ENCODE measurements around the gene NPL. TPM values are rescaled to one million over a fixed set of nuclear protein-coding genes. Genes with fewer than 3 reads are reported as not detected.
A peak's percentile ranks its signal among the peaks of the same experiment; 100 is the strongest.

The NPL gene
- total RNA-seq, 3 donors from 2014 or later = 8.1 to 12.5 (median 12.1) TPM

GRCh38 chr1:182786223-182786994, 3.2 kb upstream of the NPL start:
- ATAC-seq (peak; percentile 54), DNase-seq (peak; percentile 47 to 72 (median 57))
- Histone ChIP-seq H3K4me1 (ENCODE audit: low read depth) (no peaks in the 10 kb centered on the region), H3K36me3 (ENCODE audit: low read depth) (no peaks in the 10 kb centered on the region), H3K9me3 (no peaks in the 10 kb centered on the region), H3K4me3 (no peak overlapping the region)
- peak; percentile 70 for TF ChIP-seq CTCF (IDR thresholded peaks at IDR 0.05)
- intact Hi-C loops (cut with DNase I, micrococcal nuclease) = loop anchor here (2.0 kb wide), 1 partner anchor 186 kb away; no protein-coding TSS in a partner anchor

GRCh38 chr1:182786995-182787324, 2.6 kb upstream of the NPL start:
- TF ChIP-seq CTCF (IDR thresholded peaks at IDR 0.05) = no peak
- no peaks in the 10 kb centered on the region for H3K4me1 ChIP-seq (ENCODE audit: low read depth)
- H3K36me3 ChIP-seq (ENCODE audit: low read depth) = no peaks in the 10 kb centered on the region
- intact Hi-C loops (cut with DNase I, micrococcal nuclease) = loop anchor here (2.0 kb wide), 1 partner anchor 186 kb away; no protein-coding TSS in a partner anchor
- no peaks in the 10 kb centered on the region for H3K9me3 ChIP-seq
- ATAC-seq (no peak), DNase-seq (no peak)
- H3K4me3 ChIP-seq = no peak overlapping the region

GRCh38 chr1:182791281-182792179, 2.0 kb downstream of the NPL start:
- intact Hi-C loops (cut with DNase I, micrococcal nuclease) = no loop called here
- no peak for ATAC-seq
- no peak for TF ChIP-seq CTCF (IDR thresholded peaks at IDR 0.05)
- H3K9me3 ChIP-seq = no peaks in the 10 kb centered on the region
- no peaks in the 10 kb centered on the region for H3K36me3 ChIP-seq (ENCODE audit: low read depth)
- DNase-seq = no peak
- H3K4me1 ChIP-seq (ENCODE audit: low read depth) = no peaks in the 10 kb centered on the region
- no peak overlapping the region for H3K4me3 ChIP-seq

- ATAC-seq (no peak), DNase-seq (no peak)
- H3K36me3 ChIP-seq (ENCODE audit: low read depth) = no peaks in the 10 kb centered on the region
- H3K4me3 ChIP-seq = no peak overlapping the region
- H3K4me1 ChIP-seq (ENCODE audit: low read depth) = no peaks in the 10 kb centered on the region
- intact Hi-C loops (cut with DNase I, micrococcal nuclease) = no loop called here
- H3K9me3 ChIP-seq = no peaks in the 10 kb centered on the region
- TF ChIP-seq CTCF (IDR thresholded peaks at IDR 0.05) = no peak
Observed at GRCh38 chr1:182794091-182794490, 4.5 kb downstream of the NPL start.

- Histone ChIP-seq H3K9me3 (no peaks in the 10 kb centered on the region), H3K4me3 (no peak overlapping the region), H3K4me1 (ENCODE audit: low read depth) (no peaks in the 10 kb centered on the region), H3K36me3 (ENCODE audit: low read depth) (no peaks in the 10 kb centered on the region)
- ATAC-seq = peak; percentile 17
- intact Hi-C loops (cut with DNase I, micrococcal nuclease) = no loop called here
- DNase-seq = no peak
- no peak for TF ChIP-seq CTCF (IDR thresholded peaks at IDR 0.05)
Observed at GRCh38 chr1:182794676-182795201, 5.2 kb downstream of the NPL start.

Measured in mucosa of descending colon (tissue), 3 donors.